Endothelial cell of umbilical vein (primary cell): ENCODE data around the gene THSD4. TPM values are rescaled to one million over a fixed set of nuclear protein-coding genes. Genes with fewer than 3 reads are reported as not detected.

Experiments used
- BruUV-seq: library from RNA; stranded (reverse); fragments of 400-500 nt; replicated peaks from 2 replicates; lab custom pipeline; 2021; lab: Mats Ljungman, UMichigan
- CTCF ChIA-PET: fragments of 300-600, 350-600 bp; sonication (Branson Sonifier 250); formaldehyde crosslinking; loops from one replicate; lab custom pipeline; 2021; ENCODE audit warnings: antibody characterized with exemption, inconsistent platforms; lab: Charles Lee
- POLR2A ChIA-PET: fragments of 300-600, 350-600 bp; sonication (Branson Sonifier 250); formaldehyde crosslinking; loops from one replicate; lab custom pipeline; 2021; ENCODE audit warnings: antibody characterized with exemption, inconsistent platforms; lab: Charles Lee
- DNase-seq: peaks from one replicate; pipeline ENCODE4 v3.0.0-alpha.2; 2011; ENCODE audit warnings: low read depth, low spot score
- FAIRE-seq: peaks from 2 replicates; lab custom pipeline; 2011; peaks lifted over from hg19 to GRCh38; lab: Jason Lieb, UNC
- H2AFZ ChIP-seq: 2 replicates; pipeline ENCODE4 v1.6.0; 2012; ENCODE audit warnings: low read depth, low read length, control low read depth, inconsistent platforms
- H3K27ac ChIP-seq: 2 replicates; pipeline ENCODE4 v1.5.1; 2011; ENCODE audit warnings: low read depth, mild to moderate bottlenecking, control low read depth, low read length, moderate library complexity; ENCODE audit not compliant: insufficient read depth
- H3K27me3 ChIP-seq, 2 experiments: 2 replicates each; pipeline versions ENCODE4 v1.6.0 to v1.6.1; 2011; ENCODE audit warnings: low read length in 2 of 2, mixed read lengths in 1 of 2; ENCODE audit not compliant: control insufficient read depth in 2 of 2, insufficient read depth in 2 of 2
- H3K36me3 ChIP-seq, 2 experiments: 2 replicates in 1 of 2; 3 replicates in 1 of 2; pipeline ENCODE4 v1.5.1; 2011; ENCODE audit warnings: low read length in 2 of 2, mild to moderate bottlenecking in 1 of 2, moderate library complexity in 1 of 2; ENCODE audit not compliant: control insufficient read depth in 2 of 2, insufficient read depth in 2 of 2; ENCODE audit errors: extremely low read depth in 1 of 2
- H3K4me1 ChIP-seq: 3 replicates; pipeline ENCODE4 v1.5.1; 2011; ENCODE audit warnings: mild to moderate bottlenecking, low read length; ENCODE audit not compliant: control insufficient read depth, insufficient read depth; ENCODE audit errors: extremely low read depth
- H3K4me2 ChIP-seq: 2 replicates; pipeline ENCODE4 v1.6.1; 2011; ENCODE audit warnings: low read length, control low read depth, mixed read lengths; ENCODE audit not compliant: insufficient read depth
- H3K4me3 ChIP-seq, 3 experiments: fragments of 200-600 bp in 1 of 3; sonication (generic), shearing (Covaris generic) in 1 of 3; replicated peaks in 1 of 3; 2 replicates each; pipeline ENCODE4 v1.5.1; 2011 to 2016; ENCODE audit warnings: control low read depth in 3 of 3, low read length in 3 of 3, mild to moderate bottlenecking in 2 of 3, inconsistent platforms in 1 of 3, low read depth in 1 of 3, moderate library complexity in 1 of 3; ENCODE audit not compliant: insufficient read depth in 1 of 3
- H3K79me2 ChIP-seq: 2 replicates; pipeline ENCODE4 v1.6.0; 2012; ENCODE audit warnings: low read length, inconsistent platforms; ENCODE audit not compliant: control insufficient read depth, insufficient read depth
- H3K9ac ChIP-seq: replicated peaks from 2 replicates; pipeline ENCODE3; 2011; ENCODE audit warnings: low read length, control low read depth; ENCODE audit not compliant: insufficient read depth; ENCODE audit errors: extremely low read depth
- H3K9me1 ChIP-seq: replicated peaks from 3 replicates; pipeline ENCODE4 v1.6.0; 2011; ENCODE audit warnings: mild to moderate bottlenecking, low read length; ENCODE audit not compliant: control insufficient read depth, insufficient read depth; ENCODE audit errors: extremely low read depth
- H3K9me3 ChIP-seq: replicated peaks from 2 replicates; pipeline ENCODE4 v1.5.1; 2012; ENCODE audit warnings: low read length, inconsistent platforms; ENCODE audit not compliant: control insufficient read depth, insufficient read depth
- H4K20me1 ChIP-seq: replicated peaks from 2 replicates; pipeline ENCODE3; 2011; ENCODE audit warnings: mild to moderate bottlenecking, low read length; ENCODE audit not compliant: control insufficient read depth, insufficient read depth; ENCODE audit errors: extremely low read depth
- CTCF ChIP-seq, 2 donors: IDR thresholded peaks; 1 replicate in 1 of 2; 2 replicates in 1 of 2; pipeline ENCODE4 v1.5.1; 2011; ENCODE audit warnings: low read length in 2 of 2, mild to moderate bottlenecking in 2 of 2, moderate library complexity in 2 of 2, control low read depth in 1 of 2, inconsistent platforms in 1 of 2, low read depth in 1 of 2; ENCODE audit not compliant: insufficient read depth in 1 of 2; ENCODE audit errors: extremely low read depth in 1 of 2
- EZH2 ChIP-seq: IDR thresholded peaks from 2 replicates; pipeline ENCODE4 v1.6.1; 2012; ENCODE audit warnings: borderline replicate concordance, low read depth, mild to moderate bottlenecking, moderate library complexity, low read length, inconsistent platforms; ENCODE audit not compliant: severe bottlenecking
- FOS ChIP-seq: IDR thresholded peaks from 2 replicates; pipeline ENCODE4 v1.6.1; 2011; ENCODE audit warnings: mild to moderate bottlenecking, low read length, moderate library complexity, borderline replicate concordance; ENCODE audit not compliant: insufficient read depth
- GATA2 ChIP-seq: IDR thresholded peaks from 2 replicates; pipeline ENCODE4 v1.7.0; 2011; ENCODE audit warnings: low read depth, mild to moderate bottlenecking, moderate library complexity, mixed read lengths, low read length; ENCODE audit not compliant: insufficient read length, insufficient read depth
- JUN ChIP-seq: IDR thresholded peaks from 2 replicates; pipeline ENCODE4 v1.6.1; 2011; ENCODE audit warnings: borderline replicate concordance, low read depth; ENCODE audit not compliant: insufficient read length, insufficient read depth
- MAX ChIP-seq: IDR thresholded peaks from 2 replicates; pipeline ENCODE4 v1.6.1; 2011; ENCODE audit not compliant: insufficient read depth, insufficient read length
- MYC ChIP-seq: IDR thresholded peaks from one replicate; pipeline ENCODE4 v1.6.1; 2011; ENCODE audit warnings: mild to moderate bottlenecking, low read depth, low read length
- POLR2A ChIP-seq: IDR thresholded peaks from 2 replicates; pipeline ENCODE4 v1.6.1; 2012; ENCODE audit warnings: low read depth, mild to moderate bottlenecking, control low read depth, low read length
- POLR2AphosphoS5 ChIP-seq: IDR thresholded peaks from 2 replicates; pipeline ENCODE4 v1.6.1; 2012; ENCODE audit warnings: low read depth, mild to moderate bottlenecking, control low read depth, low read length, moderate library complexity; ENCODE audit not compliant: insufficient read depth
- dilution Hi-C: fragments of 300-500 bp; cut with MboI; formaldehyde crosslinking; loops from one replicate; pipeline ENCODE4 v1.15.0; 2019; ENCODE audit warnings: low sequenced_read_pairs; ENCODE audit not compliant: extremely low pct_ligation_motif_present
- intact Hi-C: fragments of 100-400 bp; cut with micrococcal nuclease; formaldehyde crosslinking; loops from one replicate; pipeline ENCODE4 v1.10.0; 2022
- polyA plus RNA-seq, 4 experiments: library from polyadenylated mRNA; depleted of rRNA in 3 of 4; stranded (reverse) in 3 of 4; unstranded in 1 of 4; fragments of >200 nt; gene quantifications; 2 replicates each; pipeline versions ENCODE4 v1.2.1 to v1.2.3, GENCODE V29; 2011 to 2012; ENCODE audit warnings: missing spikeins in 1 of 4
- total RNA-seq: library from RNA; stranded (reverse); gene quantifications from 2 replicates; pipeline ENCODE4 v1.2.3, GENCODE V29; 2021

THSD4 gene
- total and polyA plus RNA-seq, 2 donors (not counting 3 experiments of a cell fraction or from before 2014, with no cell fraction given) = 9.9 to 25.4 TPM

GRCh38 chr15:71252740-71253047, 137.4 kb downstream of the THSD4 start:
- POLR2A ChIA-PET = no interaction called here

More at GRCh38 chr15:71252740-71253047, 137.4 kb downstream of the THSD4 start:
- Histone ChIP-seq H3K4me3 (no peak overlapping the region), H3K4me1 (peaks cover 31% of the 10 kb centered on the region), H4K20me1 (no peaks in the 10 kb centered on the region), H3K9me3 (no peaks in the 10 kb centered on the region), H2AFZ (no peak overlapping the region), H3K36me3 (no peaks in the 10 kb centered on the region), H3K27ac (peak overlapping the region; percentile 60), H3K9me1 (no peaks in the 10 kb centered on the region), H3K4me2 (no peak overlapping the region), H3K79me2 (no peaks in the 10 kb centered on the region), H3K9ac (no peak overlapping the region), H3K27me3 (no peaks in the 10 kb centered on the region)
- intact Hi-C loops = loop anchor here (2.0 to 5.0 kb wide), 2 partner anchors 22 to 125 kb away; no protein-coding TSS in a partner anchor
- TF ChIP-seq FOS = no peak
- no peak for TF ChIP-seq JUN
- TF ChIP-seq MAX = no peak
- TF ChIP-seq EZH2 = no peak
- TF ChIP-seq MYC = no peak
- TF ChIP-seq CTCF (IDR thresholded peaks at IDR 0.05; ENCODE audit: extremely low read depth in 1 of 2, insufficient read depth in 1 of 2, low read depth in 1 of 2, low read length in 2 of 2) = no peak
- no peak for TF ChIP-seq POLR2A
- no peak for TF ChIP-seq POLR2AphosphoS5
- no peak for TF ChIP-seq GATA2
- no TSS peak for BruUV-seq
- no peak for FAIRE-seq
- dilution Hi-C loops = no loop called here
- CTCF ChIA-PET = interaction anchor here (1.5 kb wide), 1 partner anchor 188 kb away, joined by 5 read pairs; no protein-coding TSS in a partner anchor
- DNase-seq = no peak
